DND-41 (cell line): ENCODE measurements around the gene SNX13.

Experiments
- ATAC-seq: fragments of 200-7000 bp; cut with Tn5 transposase; 3 replicates; pipeline ENCODE4 v1.9.1; 2021; ENCODE audit warnings: low read depth; ENCODE audit not compliant: insufficient read depth
- DNase-seq: peaks from one replicate; pipeline ENCODE4 v3.0.0-alpha.2; 2020
- H2AFZ ChIP-seq: 2 replicates; pipeline ENCODE4 v1.6.0; 2012; ENCODE audit warnings: low read depth, low read length
- H3K27ac ChIP-seq: 2 replicates; pipeline ENCODE4 v1.5.1; 2012; ENCODE audit warnings: low read length, inconsistent platforms
- H3K27me3 ChIP-seq: fragments of 200-600 bp; sonication (generic); 2 replicates; pipeline ENCODE4 v1.6.0; 2012; ENCODE audit warnings: low read length, mild to moderate bottlenecking, inconsistent platforms; ENCODE audit not compliant: insufficient read depth, poor library complexity
- H3K36me3 ChIP-seq: 2 replicates; pipeline ENCODE4 v1.5.1; 2012; ENCODE audit warnings: low read length, inconsistent platforms; ENCODE audit not compliant: insufficient read depth
- H3K4me1 ChIP-seq: 2 replicates; pipeline ENCODE4 v1.5.1; 2012; ENCODE audit warnings: mild to moderate bottlenecking, low read length; ENCODE audit not compliant: insufficient read depth
- H3K4me2 ChIP-seq: 2 replicates; pipeline ENCODE4 v1.6.0; 2012; ENCODE audit warnings: mild to moderate bottlenecking, moderate library complexity, low read length, inconsistent platforms; ENCODE audit not compliant: insufficient read depth
- H3K4me3 ChIP-seq, 2 experiments: fragments of 200-600 bp in 1 of 2; shearing (Covaris generic) in 1 of 2; 2 replicates each; pipeline ENCODE4 v1.5.1; 2012 to 2016; ENCODE audit warnings: inconsistent platforms in 2 of 2, low read length in 2 of 2, mild to moderate bottlenecking in 2 of 2, low read depth in 1 of 2, moderate library complexity in 1 of 2
- H3K79me2 ChIP-seq: 2 replicates; pipeline ENCODE4 v1.6.0; 2012; ENCODE audit warnings: low read length, inconsistent platforms; ENCODE audit not compliant: insufficient read depth
- H3K9ac ChIP-seq: 2 replicates; pipeline ENCODE4 v1.6.0; 2012; ENCODE audit warnings: low read depth, mild to moderate bottlenecking, inconsistent platforms, low read length, moderate library complexity
- H3K9me3 ChIP-seq: 2 replicates; pipeline ENCODE4 v1.5.1; 2012; ENCODE audit warnings: low read length, moderate library complexity, mild to moderate bottlenecking, inconsistent platforms; ENCODE audit not compliant: insufficient read depth, severe bottlenecking
- H4K20me1 ChIP-seq: 2 replicates; pipeline ENCODE4 v1.6.0; 2012; ENCODE audit warnings: low read length; ENCODE audit not compliant: insufficient read depth
- CTCF ChIP-seq: IDR thresholded peaks from 2 replicates; pipeline ENCODE4 v1.5.1; 2012; ENCODE audit warnings: borderline replicate concordance, low read length, moderate library complexity, mild to moderate bottlenecking; ENCODE audit not compliant: poor library complexity, severe bottlenecking; ENCODE audit errors: extremely low read depth
- EZH2 ChIP-seq: IDR thresholded peaks from 3 replicates; pipeline ENCODE4 v1.6.1; 2012; ENCODE audit warnings: borderline replicate concordance, low read depth, mild to moderate bottlenecking, moderate library complexity, low read length, inconsistent platforms; ENCODE audit not compliant: severe bottlenecking

Gene SNX13

GRCh38 chr7:17921857-17922416, 18.4 kb downstream of the SNX13 start:
- peaks cover 38% of the 10 kb centered on the region; the same call in 1 of the 2 replicates for H4K20me1 ChIP-seq
- no peak overlapping the region for H3K4me2 ChIP-seq
- no peak overlapping the region for H2AFZ ChIP-seq
- ATAC-seq (no peak), DNase-seq (no peak)
- no peaks in the 10 kb centered on the region for H3K36me3 ChIP-seq
- H3K9ac ChIP-seq: no peak overlapping the region
- H3K27me3 ChIP-seq: no peaks in the 10 kb centered on the region
- peaks cover 3% of the 10 kb centered on the region for H3K9me3 ChIP-seq
- no peak for TF ChIP-seq EZH2
- TF ChIP-seq CTCF: no peak
- H3K27ac ChIP-seq: no peak overlapping the region
- no peak overlapping the region for H3K4me3 ChIP-seq
- no peaks in the 10 kb centered on the region for H3K4me1 ChIP-seq
- H3K79me2 ChIP-seq: peaks cover 72% of the 10 kb centered on the region

DNA sequence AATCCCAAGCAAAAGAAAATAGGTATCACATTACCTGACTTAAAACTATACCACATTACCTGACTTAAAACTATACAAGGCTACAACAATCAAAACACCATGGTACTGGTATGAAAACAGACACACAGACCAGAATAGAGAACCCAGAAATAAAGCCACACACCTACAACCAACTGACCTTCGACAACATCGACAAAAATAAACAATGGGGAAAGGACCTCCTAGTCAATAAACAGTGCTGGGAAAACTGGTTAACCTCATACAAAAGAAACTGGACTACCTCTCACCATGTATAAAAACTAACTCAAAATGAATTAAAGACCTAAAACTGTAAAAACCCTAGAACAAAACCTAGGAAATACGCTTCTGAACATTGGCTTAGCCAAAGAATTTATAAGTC, 22.5 kb downstream of the SNX13 start:
- TF ChIP-seq EZH2 (no peak), CTCF (no peak)
- Histone ChIP-seq H3K9ac (no peak overlapping the region), H3K27ac (no peak overlapping the region), H3K79me2 (peaks cover 82% of the 10 kb centered on the region), H3K36me3 (no peaks in the 10 kb centered on the region), H3K9me3 (peaks cover 5% of the 10 kb centered on the region), H3K4me2 (no peak overlapping the region), H3K4me1 (no peaks in the 10 kb centered on the region), H2AFZ (no peak overlapping the region), H3K27me3 (no peaks in the 10 kb centered on the region), H4K20me1 (peaks cover 22% of the 10 kb centered on the region; the same call in 1 of the 2 replicates), H3K4me3 (no peak overlapping the region)
- ATAC-seq (no peak), DNase-seq (no peak)

DNA sequence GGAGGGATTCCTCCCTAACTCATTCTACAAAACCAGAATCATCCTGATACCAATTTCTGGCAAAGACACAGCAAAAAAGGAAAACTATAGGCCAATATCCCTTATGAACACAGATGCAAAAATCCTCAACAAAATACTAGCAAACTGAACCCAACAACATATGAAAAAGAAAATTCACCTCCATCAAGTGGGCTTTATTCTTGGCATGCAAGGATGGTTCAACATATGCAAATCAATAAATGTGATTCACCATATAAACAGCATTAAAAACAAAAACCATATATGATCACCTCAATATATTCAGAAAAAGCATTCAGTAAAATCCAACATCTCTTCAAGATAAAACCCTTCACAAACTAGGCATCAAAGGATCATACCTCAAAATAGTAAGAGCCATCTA, 23.5 kb downstream of the SNX13 start:
- Histone ChIP-seq H3K9ac (no peak overlapping the region), H3K9me3 (peaks cover 5% of the 10 kb centered on the region), H4K20me1 (peaks cover 22% of the 10 kb centered on the region; the same call in 1 of the 2 replicates), H3K4me2 (no peak overlapping the region), H3K4me3 (no peak overlapping the region), H3K79me2 (peaks cover 82% of the 10 kb centered on the region), H3K4me1 (no peaks in the 10 kb centered on the region), H3K27ac (no peak overlapping the region), H3K36me3 (no peaks in the 10 kb centered on the region), H2AFZ (no peak overlapping the region), H3K27me3 (no peaks in the 10 kb centered on the region)
- ATAC-seq (no peak), DNase-seq (no peak)
- TF ChIP-seq EZH2: no peak
- no peak for TF ChIP-seq CTCF

DNA sequence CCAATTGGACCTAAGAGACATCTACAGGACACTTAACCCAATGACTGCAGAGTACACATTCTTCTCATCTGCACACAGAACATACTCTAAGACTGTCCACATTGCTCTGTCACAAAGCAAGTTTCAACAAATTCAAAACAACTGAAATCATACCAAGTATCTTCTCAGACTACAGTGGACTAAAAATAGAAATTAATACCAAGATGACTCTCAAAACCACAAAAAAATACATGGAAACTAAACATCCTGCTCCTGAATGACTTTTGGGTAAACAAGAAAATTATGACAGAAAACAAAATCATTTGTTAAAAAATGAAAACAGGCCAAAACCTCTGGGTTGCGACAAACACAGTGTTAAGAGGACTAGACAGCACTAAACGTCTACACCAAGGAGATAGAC, 24.5 kb downstream of the SNX13 start:
- TF ChIP-seq EZH2 (no peak), CTCF (no peak)
- Histone ChIP-seq H3K4me3 (no peak overlapping the region), H4K20me1 (peaks cover 14% of the 10 kb centered on the region; the same call in 1 of the 2 replicates), H3K9me3 (peaks cover 5% of the 10 kb centered on the region), H3K27ac (no peak overlapping the region), H3K4me2 (no peak overlapping the region), H3K79me2 (peaks cover 78% of the 10 kb centered on the region), H3K4me1 (no peaks in the 10 kb centered on the region), H3K36me3 (no peaks in the 10 kb centered on the region), H3K27me3 (no peaks in the 10 kb centered on the region), H2AFZ (no peak overlapping the region), H3K9ac (no peak overlapping the region)
- DNase-seq (no peak), ATAC-seq (no peak)
